Upper lobe of left lung (tissue), 6 donors: ENCODE data around the gene CDH13. TPM values are rescaled to one million over a fixed set of nuclear protein-coding genes. Genes with fewer than 3 reads are reported as not detected.

ENCODE experiments used
- ATAC-seq, 2 donors: fragments of 200-7000 bp; cut with Tn5 transposase; one replicate each; pipeline ENCODE4 v1.9.1; 2022; ENCODE audit warnings: mild to moderate bottlenecking in 2 of 2, moderate library complexity in 2 of 2; ENCODE audit not compliant: low FRiP score in 2 of 2
- DNase-seq, 2 donors: peaks; one replicate each; pipeline ENCODE4 v3.0.0-alpha.2; 2019 to 2020
- H3K27ac ChIP-seq, 4 donors: fragments of 200-600 bp; sonication (generic); one replicate each; pipeline ENCODE4 v1.5.1; 2016 to 2019
- H3K27me3 ChIP-seq, 4 donors: fragments of 200-600 bp; sonication (generic); one replicate each; pipeline ENCODE4 v1.5.1; 2017 to 2019
- H3K36me3 ChIP-seq, 4 donors: fragments of 200-600 bp; sonication (generic); one replicate each; pipeline ENCODE4 v1.5.1; 2016 to 2019
- H3K4me1 ChIP-seq, 4 donors: fragments of 200-600 bp; sonication (generic); one replicate each; pipeline ENCODE4 v1.5.1; 2018 to 2019
- H3K4me3 ChIP-seq, 4 donors: fragments of 200-600 bp; sonication (generic); one replicate each; pipeline ENCODE4 v1.5.1; 2017 to 2019; ENCODE audit warnings: mild to moderate bottlenecking in 2 of 4, moderate library complexity in 1 of 4
- H3K9me3 ChIP-seq, 4 donors: fragments of 200-600 bp; sonication (generic); one replicate each; pipeline ENCODE4 v1.5.1; 2018 to 2019
- EP300 ChIP-seq, 4 donors: sonication (generic); formaldehyde crosslinking; IDR thresholded peaks; one replicate each; pipeline ENCODE4 v1.5.1; 2017; ENCODE audit warnings: antibody characterized with exemption in 4 of 4, control low read depth in 2 of 4
- POLR2A ChIP-seq, 4 donors: fragments of 450-650 bp; IDR thresholded peaks; one replicate each; pipeline ENCODE4 v1.5.1; 2016 to 2017; ENCODE audit warnings: antibody characterized with exemption in 4 of 4, mild to moderate bottlenecking in 2 of 4
- POLR2AphosphoS5 ChIP-seq, 2 donors: sonication (generic); formaldehyde crosslinking; IDR thresholded peaks; one replicate each; pipeline ENCODE4 v1.5.1; 2017; ENCODE audit warnings: antibody characterized with exemption in 2 of 2
- WGBS, 2 donors: methylation state at CpG; one replicate each; pipeline ENCODE4 v1.1.5; 2017 to 2018; 5-methylcytosine and 5-hydroxymethylcytosine counted together
- total RNA-seq, 6 donors: library from RNA; depleted of rRNA in 4 of 6; stranded (reverse); fragments of >200 nt in 4 of 6; gene quantifications; one replicate each; pipeline versions ENCODE4 v1.1.0 to v1.2.1, GENCODE V29; 2016 to 2021
- TF ChIP-seq, protein P1 (sequence below), 6 experiments: fragments of 450-650 bp in 4 of 6; fragments of 200-600 bp in 2 of 6; sonication (generic) in 2 of 6; IDR thresholded peaks; one replicate each; pipeline ENCODE4 v1.5.1; 2016 to 2019; ENCODE audit warnings: antibody characterized with exemption in 6 of 6
- donor health status: DM: no; HTN: no; CAD: no; lungs with moderate emphysema.
- donor health status: DM: no; HTN: yes; CAD: no; lungs with severe emphysema.

The CDH13 gene
- total RNA-seq, 6 donors from 2014 or later: 11.3 to 39.8 (median 19.9) TPM

DNA sequence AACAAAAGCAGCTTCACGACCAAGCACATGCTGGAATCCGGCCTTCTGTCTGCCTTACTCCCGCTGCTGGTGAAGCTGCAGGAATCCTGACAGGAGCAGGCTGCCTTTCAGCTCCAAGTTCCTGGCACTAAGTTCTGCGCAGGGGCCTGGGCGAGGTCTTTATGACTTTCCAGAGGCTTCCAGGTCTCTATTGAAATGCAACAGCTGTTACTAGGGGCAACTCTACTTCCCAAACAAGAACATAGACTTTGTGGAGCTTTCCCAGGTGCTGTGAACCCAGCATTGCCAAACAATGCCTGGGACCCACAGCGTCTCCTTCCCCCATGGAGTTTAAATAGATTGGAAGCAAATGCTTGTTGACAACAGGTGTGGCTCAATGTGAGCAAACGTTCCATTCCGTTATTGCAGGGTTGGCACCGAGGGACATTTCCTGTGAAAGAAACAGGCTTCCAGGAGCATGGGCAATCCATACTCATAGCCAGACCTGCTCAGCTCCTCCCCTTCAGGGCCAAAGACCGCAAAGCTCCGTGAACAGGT is 156.0 kb downstream of the CDH13 start:
- no peak overlapping the region for H3K4me3 ChIP-seq
- 59 to 60% methylated on average over 7 to 11 of the region's 11 CpGs for WGBS, 2 donors
- no peaks in the 10 kb centered on the region for H3K9me3 ChIP-seq
- TF ChIP-seq POLR2AphosphoS5 (IDR thresholded peaks at IDR 0.05): no peak
- no peak for TF ChIP-seq EP300 (IDR thresholded peaks at IDR 0.05)
- TF ChIP-seq, protein P1, sequence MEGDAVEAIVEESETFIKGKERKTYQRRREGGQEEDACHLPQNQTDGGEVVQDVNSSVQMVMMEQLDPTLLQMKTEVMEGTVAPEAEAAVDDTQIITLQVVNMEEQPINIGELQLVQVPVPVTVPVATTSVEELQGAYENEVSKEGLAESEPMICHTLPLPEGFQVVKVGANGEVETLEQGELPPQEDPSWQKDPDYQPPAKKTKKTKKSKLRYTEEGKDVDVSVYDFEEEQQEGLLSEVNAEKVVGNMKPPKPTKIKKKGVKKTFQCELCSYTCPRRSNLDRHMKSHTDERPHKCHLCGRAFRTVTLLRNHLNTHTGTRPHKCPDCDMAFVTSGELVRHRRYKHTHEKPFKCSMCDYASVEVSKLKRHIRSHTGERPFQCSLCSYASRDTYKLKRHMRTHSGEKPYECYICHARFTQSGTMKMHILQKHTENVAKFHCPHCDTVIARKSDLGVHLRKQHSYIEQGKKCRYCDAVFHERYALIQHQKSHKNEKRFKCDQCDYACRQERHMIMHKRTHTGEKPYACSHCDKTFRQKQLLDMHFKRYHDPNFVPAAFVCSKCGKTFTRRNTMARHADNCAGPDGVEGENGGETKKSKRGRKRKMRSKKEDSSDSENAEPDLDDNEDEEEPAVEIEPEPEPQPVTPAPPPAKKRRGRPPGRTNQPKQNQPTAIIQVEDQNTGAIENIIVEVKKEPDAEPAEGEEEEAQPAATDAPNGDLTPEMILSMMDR (IDR thresholded peaks at IDR 0.05): no peak
- no peaks in the 10 kb centered on the region for H3K27me3 ChIP-seq
- ATAC-seq: no peak
- no peak overlapping the region for H3K27ac ChIP-seq
- no peak for DNase-seq
- H3K36me3 ChIP-seq: no peaks in the 10 kb centered on the region
- no peaks in the 10 kb centered on the region for H3K4me1 ChIP-seq

DNA sequence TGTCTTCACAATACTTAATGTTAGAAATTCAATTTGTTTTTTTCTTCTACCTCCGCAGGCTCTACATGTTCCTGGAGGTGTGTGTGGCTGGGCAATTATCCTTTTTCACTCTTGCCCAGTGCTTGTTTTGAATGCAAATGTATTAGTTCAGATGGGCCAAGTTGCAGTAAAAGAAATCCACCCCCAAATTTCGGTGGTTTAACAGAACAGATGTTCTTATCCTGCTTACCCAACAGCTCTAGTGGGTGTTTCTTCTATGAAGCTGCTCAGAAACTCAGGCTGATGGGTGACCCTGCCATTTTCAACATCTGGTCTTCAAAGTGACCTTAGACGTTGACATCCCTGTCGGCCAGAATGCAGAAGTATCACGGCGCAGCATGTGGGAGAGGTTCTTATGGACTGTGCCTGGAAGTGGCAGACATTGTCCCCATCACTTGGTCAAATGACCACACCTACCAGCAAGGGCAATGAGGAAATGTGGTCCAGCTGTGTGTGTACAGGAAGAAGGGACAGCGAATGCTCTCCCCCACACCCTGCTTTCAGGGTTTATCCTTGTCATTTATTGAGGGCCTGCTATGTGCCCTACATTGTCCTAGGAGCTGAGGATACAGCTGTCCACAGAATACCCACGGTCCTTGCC is 157.3 kb downstream of the CDH13 start:
- no peak overlapping the region for H3K4me3 ChIP-seq
- WGBS, 2 donors: 66 to 75% methylated on average over 8 of the region's 8 CpGs
- no peaks in the 10 kb centered on the region for H3K9me3 ChIP-seq
- H3K27ac ChIP-seq: no peak overlapping the region
- H3K27me3 ChIP-seq: no peaks in the 10 kb centered on the region
- no peak for TF ChIP-seq POLR2AphosphoS5 (IDR thresholded peaks at IDR 0.05)
- TF ChIP-seq EP300 (IDR thresholded peaks at IDR 0.05): no peak
- no peak for TF ChIP-seq POLR2A (IDR thresholded peaks at IDR 0.05)
- TF ChIP-seq, protein P1 (IDR thresholded peaks at IDR 0.05): no peak
- H3K36me3 ChIP-seq: no peaks in the 10 kb centered on the region
- no peak for DNase-seq
- H3K4me1 ChIP-seq: no peaks in the 10 kb centered on the region
- ATAC-seq: no peak

DNA sequence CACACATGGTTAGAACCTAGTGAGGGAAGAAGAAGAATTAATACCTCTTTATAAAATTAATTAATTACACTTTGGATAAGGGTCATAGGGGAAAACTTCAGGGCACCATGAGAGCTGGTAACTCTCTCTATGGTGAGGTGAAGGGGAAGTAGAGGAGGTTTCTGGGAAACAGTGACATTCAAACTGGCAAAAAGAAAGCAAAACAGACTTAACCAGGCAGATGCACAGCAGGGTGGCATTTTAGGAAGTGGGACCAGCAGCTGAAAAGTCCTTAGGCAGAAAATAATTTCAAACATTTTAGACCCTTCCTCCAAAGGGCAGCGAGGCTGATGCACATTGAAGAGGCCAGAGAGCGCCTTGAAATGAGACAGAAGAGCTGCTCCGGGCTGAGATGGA is 157.8 kb downstream of the CDH13 start:
- Histone ChIP-seq H3K27me3 (no peaks in the 10 kb centered on the region), H3K4me1 (no peaks in the 10 kb centered on the region), H3K4me3 (no peak overlapping the region), H3K27ac (no peak overlapping the region), H3K36me3 (no peaks in the 10 kb centered on the region), H3K9me3 (no peaks in the 10 kb centered on the region)
- TF ChIP-seq POLR2AphosphoS5 (IDR thresholded peaks at IDR 0.05): no peak
- TF ChIP-seq POLR2A (IDR thresholded peaks at IDR 0.05): no peak
- no peak for TF ChIP-seq EP300 (IDR thresholded peaks at IDR 0.05)
- TF ChIP-seq, protein P1 (IDR thresholded peaks at IDR 0.05): no peak
- WGBS, 2 donors: 87 to 90% methylated on average over 3 of the region's 3 CpGs
- DNase-seq (no peak), ATAC-seq (no peak)

DNA sequence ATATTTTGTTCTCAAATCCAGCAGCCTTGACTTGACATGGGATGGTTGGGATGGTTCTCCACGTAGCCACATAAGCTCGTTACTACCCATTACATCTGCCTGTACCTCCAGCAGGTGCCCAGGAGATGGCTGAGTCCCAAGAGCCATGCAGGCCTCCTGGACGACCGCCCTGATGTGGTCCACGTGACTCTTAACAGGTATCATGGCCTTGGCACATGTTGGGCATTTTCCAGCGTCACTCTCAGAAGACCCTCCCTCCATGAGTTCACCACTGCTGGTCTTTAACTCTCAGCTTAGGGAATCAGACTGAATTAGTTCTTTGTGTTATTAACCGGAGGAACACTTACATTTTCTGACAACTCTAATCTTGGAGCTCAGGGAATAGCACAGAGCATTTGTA is 161.5 kb downstream of the CDH13 start:
- 75 to 78% methylated on average over 6 to 7 of the region's 7 CpGs for WGBS, 2 donors
- H3K27me3 ChIP-seq: no peaks in the 10 kb centered on the region
- TF ChIP-seq POLR2AphosphoS5 (IDR thresholded peaks at IDR 0.05): no peak
- TF ChIP-seq, protein P1 (IDR thresholded peaks at IDR 0.05): no peak
- no peak for TF ChIP-seq EP300 (IDR thresholded peaks at IDR 0.05)
- no peak for TF ChIP-seq POLR2A (IDR thresholded peaks at IDR 0.05)
- H3K36me3 ChIP-seq: no peaks in the 10 kb centered on the region
- DNase-seq (no peak), ATAC-seq (no peak)
- H3K4me3 ChIP-seq: no peak overlapping the region
- no peaks in the 10 kb centered on the region for H3K9me3 ChIP-seq
- no peak overlapping the region for H3K27ac ChIP-seq
- no peaks in the 10 kb centered on the region for H3K4me1 ChIP-seq

DNA sequence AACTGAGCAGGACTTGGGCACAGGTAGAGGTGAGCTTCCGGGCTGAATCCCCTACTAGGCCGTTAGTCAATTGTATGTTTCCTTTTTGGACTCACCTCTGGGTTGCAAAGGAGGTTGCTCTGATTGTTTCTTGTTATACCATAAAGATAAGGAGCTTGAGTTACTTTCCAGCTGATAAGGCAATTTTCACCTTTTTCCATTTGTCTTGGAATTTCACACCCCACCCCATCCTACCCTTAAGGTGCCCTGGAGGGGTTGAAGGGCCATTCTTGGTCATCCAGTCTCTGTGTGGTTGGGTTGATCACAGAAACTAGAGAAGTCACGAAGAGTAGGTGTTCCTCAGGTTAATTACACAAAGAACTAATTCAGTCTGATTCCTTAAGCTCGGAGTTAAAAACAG is 162.2 kb downstream of the CDH13 start:
- Histone ChIP-seq H3K27ac (no peak overlapping the region), H3K27me3 (no peaks in the 10 kb centered on the region), H3K4me3 (no peak overlapping the region), H3K36me3 (no peaks in the 10 kb centered on the region), H3K4me1 (no peaks in the 10 kb centered on the region), H3K9me3 (no peaks in the 10 kb centered on the region)
- ATAC-seq (no peak), DNase-seq (no peak)
- WGBS, 2 donors: 80 to 87% methylated on average over 4 of the region's 4 CpGs
- TF ChIP-seq EP300 (IDR thresholded peaks at IDR 0.05) (no peak), POLR2A (IDR thresholded peaks at IDR 0.05) (no peak)
- TF ChIP-seq, protein P1 (IDR thresholded peaks at IDR 0.05): no peak
